ENCODE results near the gene DTX3L.

- no peak for TF ChIP-seq CTCF (IDR thresholded peaks at IDR 0.05)
- no peak for TF ChIP-seq POLR2A (IDR thresholded peaks at IDR 0.05)
- no peak for TF ChIP-seq POLR2AphosphoS5 (IDR thresholded peaks at IDR 0.05)
- TF ChIP-seq EP300 (IDR thresholded peaks at IDR 0.05) = no peak
These were observed 4.2 kb upstream of the DTX3L start for GRCh38 chr3:122559906-122560305.
